Stimulated activated naive B cell treated with anti-CD40 and anti-IgM and Interleukin-4, amounts not matched to agents 10 μg/mL and 1 μg/mL and 100 μg/mL, for 72 hours (primary cell): ENCODE data around the gene PFKFB4.
"Not testable (repeated sequence)": the region's sequence is repeated elsewhere in the genome, so short reads cannot be mapped to it uniquely, and the experiment has no call there.

Experiments used
- ATAC-seq, 2 donors: fragments of 150-1000 bp; cut with Tn5 transposase; replicated peaks; 2 replicates each; pipeline ENCODE4 v1.10.0; 2021; ENCODE audit warnings: moderate library complexity in 1 of 2
- DNase-seq: peaks from one replicate; pipeline ENCODE4 v3.0.0; 2021
- H3K27ac Mint-ChIP-seq: one replicate; pipeline ENCODE4 v1.8.0; 2022; ENCODE audit warnings: mild to moderate bottlenecking, mixed read lengths
- H3K27me3 Mint-ChIP-seq, 2 donors: one replicate each; pipeline ENCODE4 v1.8.0; 2022; ENCODE audit warnings: mixed read lengths in 2 of 2
- H3K36me3 Mint-ChIP-seq, 2 donors: one replicate each; pipeline ENCODE4 v1.8.0; 2022; ENCODE audit warnings: mixed read lengths in 2 of 2, mild to moderate bottlenecking in 1 of 2
- H3K4me1 Mint-ChIP-seq, 2 donors: one replicate each; pipeline ENCODE4 v1.8.0; 2022; ENCODE audit warnings: mixed read lengths in 2 of 2, mild to moderate bottlenecking in 1 of 2
- H3K4me3 Mint-ChIP-seq, 2 donors: one replicate each; pipeline ENCODE4 v1.8.0; 2022; ENCODE audit warnings: mild to moderate bottlenecking in 2 of 2, mixed read lengths in 2 of 2, moderate library complexity in 1 of 2
- H3K9me3 Mint-ChIP-seq, 2 donors: one replicate each; pipeline ENCODE4 v1.8.0; 2022; ENCODE audit warnings: mixed read lengths in 2 of 2, mild to moderate bottlenecking in 1 of 2

Gene PFKFB4

GRCh38 chr3:48558493-48559134 is 2.0 kb upstream of the PFKFB4 start:
- DNase-seq (no peak), ATAC-seq (no peak)
- Mint-ChIP-seq H3K9me3 (no peaks in the 10 kb centered on the region), H3K27me3 (no peaks in the 10 kb centered on the region), H3K4me1 (peaks cover 32 to 45% of the 10 kb centered on the region in 2 donors), H3K4me3 (no peak overlapping the region), H3K27ac (no peak overlapping the region), H3K36me3 (no peaks in the 10 kb centered on the region)

GRCh38 chr3:48555949-48556795 is 431 bp downstream of the PFKFB4 start:
- DNase-seq: no peak
- Mint-ChIP-seq H3K27me3 (no peaks in the 10 kb centered on the region), H3K4me1 (peaks cover 30 to 43% of the 10 kb centered on the region in 2 donors), H3K9me3 (no peaks in the 10 kb centered on the region), H3K4me3 (peak overlapping the region; percentile 87), H3K27ac (peak overlapping the region; percentile 96), H3K36me3 (no peaks in the 10 kb centered on the region)
- ATAC-seq: no peak

- DNase-seq: no peak
- Mint-ChIP-seq H3K9me3 (no peaks in the 10 kb centered on the region), H3K4me1 (peaks cover 28 to 38% of the 10 kb centered on the region in 2 donors), H3K36me3 (no peaks in the 10 kb centered on the region), H3K4me3 (peak overlapping the region; percentile 51 to 60), H3K27ac (no peak overlapping the region), H3K27me3 (no peaks in the 10 kb centered on the region)
- no peak for ATAC-seq
Observed at GRCh38 chr3:48555231-48555948, 1.2 kb downstream of the PFKFB4 start.

GRCh38 chr3:48553886-48554845 is 2.4 kb downstream of the PFKFB4 start:
- Mint-ChIP-seq H3K27me3 (no peaks in the 10 kb centered on the region), H3K9me3 (no peaks in the 10 kb centered on the region), H3K36me3 (no peaks in the 10 kb centered on the region), H3K4me3 (no peak overlapping the region), H3K4me1 (peaks cover 18 to 27% of the 10 kb centered on the region in 2 donors), H3K27ac (peak overlapping the region; percentile 20)
- ATAC-seq (no peak), DNase-seq (no peak)

GRCh38 chr3:48553361-48553760 is 3.2 kb downstream of the PFKFB4 start:
- ATAC-seq: no peak
- Mint-ChIP-seq H3K4me3 (no peak overlapping the region), H3K27ac (peak overlapping the region; percentile 42), H3K27me3 (no peaks in the 10 kb centered on the region), H3K36me3 (no peaks in the 10 kb centered on the region), H3K4me1 (peaks cover 13 to 19% of the 10 kb centered on the region in 2 donors), H3K9me3 (no peaks in the 10 kb centered on the region)
- no peak for DNase-seq

GRCh38 chr3:48552111-48552951 is 4.3 kb downstream of the PFKFB4 start:
- no peaks in the 10 kb centered on the region for H3K9me3 Mint-ChIP-seq
- no peaks in the 10 kb centered on the region for H3K36me3 Mint-ChIP-seq
- no peak overlapping the region for H3K4me3 Mint-ChIP-seq
- no peak overlapping the region for H3K27ac Mint-ChIP-seq
- no peak for ATAC-seq
- H3K27me3 Mint-ChIP-seq: no peaks in the 10 kb centered on the region
- no peak for DNase-seq
- H3K4me1 Mint-ChIP-seq: peaks cover 10 to 13% of the 10 kb centered on the region in 2 donors

GRCh38 chr3:48551651-48552050 is 5.0 kb downstream of the PFKFB4 start:
- not testable (repeated sequence) for H3K4me3 Mint-ChIP-seq, H3K9me3 Mint-ChIP-seq, DNase-seq, H3K27me3 Mint-ChIP-seq, H3K4me1 Mint-ChIP-seq, H3K27ac Mint-ChIP-seq, H3K36me3 Mint-ChIP-seq, ATAC-seq

- Mint-ChIP-seq H3K9me3 (no peaks in the 10 kb centered on the region), H3K4me3 (no peak overlapping the region), H3K36me3 (no peaks in the 10 kb centered on the region), H3K27me3 (no peaks in the 10 kb centered on the region), H3K27ac (no peak overlapping the region), H3K4me1 (no peaks in the 10 kb centered on the region)
- peak; percentile 98 to 100 for ATAC-seq
- peak; percentile 68 for DNase-seq
Observed at GRCh38 chr3:48548729-48549705, 7.6 kb downstream of the PFKFB4 start.

- Mint-ChIP-seq H3K36me3 (no peaks in the 10 kb centered on the region), H3K4me3 (no peak overlapping the region), H3K9me3 (no peaks in the 10 kb centered on the region), H3K27me3 (peaks cover 4 to 6% of the 10 kb centered on the region in 2 donors), H3K4me1 (no peaks in the 10 kb centered on the region), H3K27ac (no peak overlapping the region)
- ATAC-seq (no peak), DNase-seq (no peak)
Observed at GRCh38 chr3:48548126-48548525, 8.5 kb downstream of the PFKFB4 start.

- DNase-seq (no peak), ATAC-seq (no peak)
- Mint-ChIP-seq H3K27ac (no peak overlapping the region), H3K4me1 (no peaks in the 10 kb centered on the region), H3K27me3 (peaks cover 4 to 11% of the 10 kb centered on the region in 2 donors), H3K4me3 (no peak overlapping the region), H3K9me3 (no peaks in the 10 kb centered on the region), H3K36me3 (no peaks in the 10 kb centered on the region)
Observed at GRCh38 chr3:48546203-48546829, 10.3 kb downstream of the PFKFB4 start.

GRCh38 chr3:48544141-48544540 is 12.5 kb downstream of the PFKFB4 start:
- peaks cover 4 to 11% of the 10 kb centered on the region in 2 donors for H3K27me3 Mint-ChIP-seq
- no peaks in the 10 kb centered on the region for H3K4me1 Mint-ChIP-seq
- DNase-seq (no peak), ATAC-seq (no peak)
- no peak overlapping the region for H3K27ac Mint-ChIP-seq
- no peaks in the 10 kb centered on the region for H3K9me3 Mint-ChIP-seq
- no peak overlapping the region for H3K4me3 Mint-ChIP-seq
- no peaks in the 10 kb centered on the region for H3K36me3 Mint-ChIP-seq
